Hepatocyte (in vitro differentiated cells): ENCODE results near the gene RAP1GAP. TPM values are rescaled to one million over a fixed set of nuclear protein-coding genes. Genes with fewer than 3 reads are reported as not detected.

Source experiments
- DNase-seq: peaks from one replicate; pipeline ENCODE4 v3.0.0-alpha.2; 2016; ENCODE audit warnings: low spot score
- H2AFZ ChIP-seq: fragments of 200-600 bp; sonication (generic); 2 replicates; pipeline ENCODE4 v1.6.0; 2016; ENCODE audit warnings: antibody characterized with exemption, mild to moderate bottlenecking
- H3K27ac ChIP-seq: fragments of 200-600 bp; sonication (generic); 2 replicates; pipeline ENCODE4 v1.5.1; 2016; ENCODE audit warnings: mild to moderate bottlenecking
- H3K27me3 ChIP-seq: fragments of 200-600 bp; sonication (generic); 2 replicates; pipeline ENCODE4 v1.6.1; 2016
- H3K36me3 ChIP-seq: fragments of 200-600 bp; sonication (generic); replicated peaks from 2 replicates; pipeline ENCODE4 v1.5.1; 2016; ENCODE audit warnings: low read depth; ENCODE audit not compliant: insufficient read depth
- H3K4me1 ChIP-seq: fragments of 200-600 bp; sonication (generic); 2 replicates; pipeline ENCODE4 v1.5.1; 2016; ENCODE audit warnings: mild to moderate bottlenecking, moderate library complexity; ENCODE audit not compliant: insufficient read depth
- H3K4me2 ChIP-seq: fragments of 200-600 bp; sonication (generic); 2 replicates; pipeline ENCODE4 v1.6.0; 2016
- H3K4me3 ChIP-seq: fragments of 200-600 bp; sonication (generic); 2 replicates; pipeline ENCODE4 v1.5.1; 2016; ENCODE audit warnings: mild to moderate bottlenecking
- H3K79me2 ChIP-seq: fragments of 200-600 bp; sonication (generic); 2 replicates; pipeline ENCODE4 v1.6.0; 2017; ENCODE audit warnings: mild to moderate bottlenecking
- H3K9me2 ChIP-seq: fragments of 200-600 bp; sonication (generic); replicated peaks from 2 replicates; pipeline ENCODE4 v1.6.0; 2017; ENCODE audit warnings: mild to moderate bottlenecking; ENCODE audit not compliant: insufficient read depth
- H3K9me3 ChIP-seq: fragments of 200-600 bp; sonication (generic); 2 replicates; pipeline ENCODE4 v1.5.1; 2016; ENCODE audit warnings: low read depth, mild to moderate bottlenecking
- H4K20me1 ChIP-seq: fragments of 200-600 bp; sonication (generic); 2 replicates; pipeline ENCODE4 v1.6.0; 2016; ENCODE audit warnings: mild to moderate bottlenecking; ENCODE audit not compliant: insufficient read depth, poor library complexity, severe bottlenecking
- EZH2 ChIP-seq: fragments of 200-600 bp; sonication (generic); IDR thresholded peaks from 2 replicates; pipeline ENCODE4 v1.6.1; 2016; ENCODE audit warnings: antibody characterized with exemption, mild to moderate bottlenecking, borderline replicate concordance
- EZH2phosphoT487 ChIP-seq: fragments of 200-600 bp; sonication (generic); IDR thresholded peaks from one replicate; pipeline ENCODE4 v1.6.1; 2018; ENCODE audit warnings: antibody characterized with exemption, mild to moderate bottlenecking, low read depth, moderate library complexity; ENCODE audit not compliant: unreplicated experiment, severe bottlenecking
- WGBS: methylation state at CpG from one replicate; pipeline ENCODE4 v1.1.6; 2016; ENCODE audit warnings: low lambda C conversion rate; ENCODE audit errors: missing lambda C conversion rate; 5-methylcytosine and 5-hydroxymethylcytosine counted together
- polyA plus RNA-seq: library from polyadenylated mRNA; unstranded; fragments of >200 nt; fragmentation: Nextera tagmentation; extraction: Ambion mirVana; gene quantifications from 2 replicates; pipeline ENCODE4 v1.2.1, GENCODE V29; 2016
- total RNA-seq: library from RNA; depleted of rRNA; stranded (reverse); fragments of >200 nt; gene quantifications from 2 replicates; pipeline ENCODE4 v1.2.3, GENCODE V29; 2014
- TF ChIP-seq, protein P1 (sequence below): fragments of 200-600 bp; sonication (generic); IDR thresholded peaks from 2 replicates; pipeline ENCODE4 v1.5.1; 2016; ENCODE audit warnings: antibody characterized with exemption, mild to moderate bottlenecking; ENCODE audit not compliant: poor library complexity

The RAP1GAP gene
- total and polyA plus RNA-seq, 2 experiments from 2014 or later: 12.3 to 18.0 TPM

DNA sequence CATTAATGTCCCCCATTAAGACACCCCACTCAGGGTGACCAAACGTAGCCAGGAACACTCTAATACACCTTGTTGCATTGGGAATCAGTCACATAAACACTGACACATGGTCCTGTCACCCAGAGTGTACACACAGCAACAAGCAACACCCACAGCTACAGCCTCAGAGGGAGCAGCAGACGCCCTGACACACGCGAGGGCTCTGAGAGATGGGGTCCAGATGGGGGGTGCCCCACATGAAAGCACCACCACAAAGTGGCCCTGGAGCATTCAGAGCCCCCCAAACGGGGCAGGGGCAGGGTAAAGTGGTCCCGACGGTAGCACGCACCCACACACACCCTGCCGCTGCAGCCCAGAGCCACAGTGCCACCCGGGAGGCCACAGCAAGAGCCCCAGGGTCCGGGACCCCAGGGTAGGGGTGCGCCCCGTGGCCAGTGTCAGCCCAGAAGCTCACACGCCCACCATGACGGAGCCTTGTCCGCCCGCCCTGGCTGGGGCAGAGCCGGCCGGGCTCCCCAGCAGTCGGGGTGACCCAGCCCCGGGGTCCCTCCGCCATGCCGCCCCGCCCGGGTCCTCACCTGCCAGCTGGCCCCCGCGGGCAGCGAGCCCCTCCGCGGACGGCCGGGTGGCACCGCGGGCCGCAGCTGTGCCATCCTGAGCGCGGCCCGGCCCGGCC, 47.3 kb downstream of the RAP1GAP start:
- H3K27me3 ChIP-seq: no peaks in the 10 kb centered on the region
- H3K4me3 ChIP-seq: peak overlapping the region; percentile 4
- H3K4me1 ChIP-seq: peaks cover 46% of the 10 kb centered on the region
- H3K79me2 ChIP-seq: no peaks in the 10 kb centered on the region
- H3K4me2 ChIP-seq: peak overlapping the region; percentile 77
- no peak for DNase-seq
- TF ChIP-seq, protein P1, sequence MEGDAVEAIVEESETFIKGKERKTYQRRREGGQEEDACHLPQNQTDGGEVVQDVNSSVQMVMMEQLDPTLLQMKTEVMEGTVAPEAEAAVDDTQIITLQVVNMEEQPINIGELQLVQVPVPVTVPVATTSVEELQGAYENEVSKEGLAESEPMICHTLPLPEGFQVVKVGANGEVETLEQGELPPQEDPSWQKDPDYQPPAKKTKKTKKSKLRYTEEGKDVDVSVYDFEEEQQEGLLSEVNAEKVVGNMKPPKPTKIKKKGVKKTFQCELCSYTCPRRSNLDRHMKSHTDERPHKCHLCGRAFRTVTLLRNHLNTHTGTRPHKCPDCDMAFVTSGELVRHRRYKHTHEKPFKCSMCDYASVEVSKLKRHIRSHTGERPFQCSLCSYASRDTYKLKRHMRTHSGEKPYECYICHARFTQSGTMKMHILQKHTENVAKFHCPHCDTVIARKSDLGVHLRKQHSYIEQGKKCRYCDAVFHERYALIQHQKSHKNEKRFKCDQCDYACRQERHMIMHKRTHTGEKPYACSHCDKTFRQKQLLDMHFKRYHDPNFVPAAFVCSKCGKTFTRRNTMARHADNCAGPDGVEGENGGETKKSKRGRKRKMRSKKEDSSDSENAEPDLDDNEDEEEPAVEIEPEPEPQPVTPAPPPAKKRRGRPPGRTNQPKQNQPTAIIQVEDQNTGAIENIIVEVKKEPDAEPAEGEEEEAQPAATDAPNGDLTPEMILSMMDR: no peak
- TF ChIP-seq EZH2phosphoT487: no peak
- TF ChIP-seq EZH2: no peak
- WGBS: 46% methylated on average over 15 of the region's 39 CpGs
- H4K20me1 ChIP-seq: no peaks in the 10 kb centered on the region
- H3K36me3 ChIP-seq: no peaks in the 10 kb centered on the region
- H3K27ac ChIP-seq: no peak overlapping the region
- no peaks in the 10 kb centered on the region for H3K9me3 ChIP-seq
- no peaks in the 10 kb centered on the region for H3K9me2 ChIP-seq
- no peak overlapping the region for H2AFZ ChIP-seq

DNA sequence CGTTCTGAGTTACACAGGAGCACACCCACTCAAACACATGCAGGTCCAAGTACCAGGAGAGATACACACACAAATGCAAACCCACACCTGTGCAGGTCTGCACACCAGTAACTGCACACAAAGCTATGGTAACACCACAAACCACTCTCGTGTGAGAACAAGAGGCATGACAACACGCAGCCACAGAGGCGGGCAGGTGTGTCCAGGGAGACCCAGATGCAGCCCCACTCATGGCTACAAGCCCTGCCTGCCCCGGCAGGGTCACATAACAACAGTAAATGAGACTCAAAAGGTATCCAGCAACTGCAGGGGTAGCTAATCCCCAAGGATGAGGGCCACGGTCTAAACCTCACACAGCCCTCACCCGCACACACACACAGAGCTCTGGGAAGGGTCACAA, 48.1 kb downstream of the RAP1GAP start:
- no peaks in the 10 kb centered on the region for H3K9me3 ChIP-seq

DNA sequence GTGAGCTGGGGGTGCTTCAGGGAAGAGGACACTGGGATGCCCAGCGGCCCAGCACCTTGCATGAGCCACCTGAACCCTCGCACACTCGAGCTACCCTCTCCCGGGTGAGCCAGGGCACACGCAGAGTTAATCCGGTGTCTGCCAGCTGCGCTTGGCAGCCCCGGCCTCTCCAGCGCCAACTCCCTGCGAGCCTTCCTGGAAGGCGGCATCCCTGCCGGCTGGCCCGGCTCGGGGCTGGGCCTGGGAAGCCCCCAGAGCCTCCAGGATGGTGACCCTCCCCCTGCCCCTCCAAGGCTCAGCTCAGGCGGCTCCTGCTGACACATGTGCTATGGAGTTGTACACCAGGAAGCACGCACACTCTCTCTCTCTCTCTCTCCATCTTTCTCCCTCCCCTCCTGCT, 48.7 kb downstream of the RAP1GAP start:
- TF ChIP-seq EZH2phosphoT487: no peak
- TF ChIP-seq EZH2: no peak
- TF ChIP-seq, protein P1: no peak
- 65% methylated on average over 16 of the region's 16 CpGs for WGBS
- no peaks in the 10 kb centered on the region for H3K79me2 ChIP-seq
- peak overlapping the region; percentile 33 for H3K27ac ChIP-seq
- no peak overlapping the region for H2AFZ ChIP-seq
- no peaks in the 10 kb centered on the region for H3K36me3 ChIP-seq
- H3K4me1 ChIP-seq: peaks cover 46% of the 10 kb centered on the region
- no peaks in the 10 kb centered on the region for H3K9me3 ChIP-seq
- H3K4me3 ChIP-seq: no peak overlapping the region
- H3K4me2 ChIP-seq: peak overlapping the region; percentile 77
- H4K20me1 ChIP-seq: no peaks in the 10 kb centered on the region
- no peaks in the 10 kb centered on the region for H3K9me2 ChIP-seq
- H3K27me3 ChIP-seq: no peaks in the 10 kb centered on the region
- peak; percentile 40 for DNase-seq

More for the DNA sequence above, 48.1 kb downstream of the RAP1GAP start:
- no peaks in the 10 kb centered on the region for H3K9me2 ChIP-seq
- H3K4me3 ChIP-seq: no peak overlapping the region
- H3K36me3 ChIP-seq: no peaks in the 10 kb centered on the region
- peak overlapping the region; percentile 77 for H3K4me2 ChIP-seq
- H3K79me2 ChIP-seq: no peaks in the 10 kb centered on the region
- TF ChIP-seq, protein P1: no peak
- TF ChIP-seq EZH2 (no peak), EZH2phosphoT487 (no peak)
- 79% methylated on average over 7 of the region's 7 CpGs for WGBS
- H4K20me1 ChIP-seq: no peaks in the 10 kb centered on the region
- peak overlapping the region; percentile 33 for H3K27ac ChIP-seq
- DNase-seq: no peak
- no peak overlapping the region for H2AFZ ChIP-seq
- no peaks in the 10 kb centered on the region for H3K27me3 ChIP-seq
- peaks cover 46% of the 10 kb centered on the region for H3K4me1 ChIP-seq
